ENCODE measurements around the gene TACR3.
"Not testable (repeated sequence)": the region's sequence is repeated elsewhere in the genome, so short reads cannot be mapped to it uniquely, and the experiment has no call there.

Gene TACR3

GRCh38 chr4:103719830-103720207 lies at the start of gene TACR3:
TSS of gene TACR3 (minus strand) at chr4:103719985. CDS start at chr4:103719675, 310 bp downstream.
- no peak for DNase-seq (ENCODE audit: low read depth)

- DNase-seq (ENCODE audit: low read depth), result no peak
Observed at GRCh38 chr4:103757631-103758030, 37.8 kb upstream of the TACR3 start.

GRCh38 chr4:103756741-103757140 lies 37.0 kb upstream of the TACR3 start:
- DNase-seq (ENCODE audit: low read depth), result no peak

- DNase-seq (ENCODE audit: low read depth), result no peak
Observed at GRCh38 chr4:103754844-103755243, 35.1 kb upstream of the TACR3 start.

- no peak for DNase-seq (ENCODE audit: low read depth)
Observed at GRCh38 chr4:103753868-103754653, 34.3 kb upstream of the TACR3 start.

- DNase-seq (ENCODE audit: low read depth), result not testable (repeated sequence)
Observed at GRCh38 chr4:103723150-103723549, 3.4 kb upstream of the TACR3 start.

GRCh38 chr4:103721251-103721650 lies 1.5 kb upstream of the TACR3 start:
- DNase-seq (ENCODE audit: low read depth), result no peak

GRCh38 chr4:103720661-103721060 lies 876 bp upstream of the TACR3 start:
- DNase-seq (ENCODE audit: low read depth), result no peak

GRCh38 chr4:103719105-103719829 lies 518 bp downstream of the TACR3 start:
- DNase-seq (ENCODE audit: low read depth), result no peak

- DNase-seq (ENCODE audit: low read depth), result no peak
Observed at GRCh38 chr4:103692615-103693014, 27.2 kb downstream of the TACR3 start.

- no peak for DNase-seq (ENCODE audit: low read depth)
Observed at GRCh38 chr4:103673983-103674382, 45.8 kb downstream of the TACR3 start.

- DNase-seq (ENCODE audit: low read depth), result not testable (repeated sequence)
Observed at GRCh38 chr4:103666764-103667163, 53.0 kb downstream of the TACR3 start.

- no peak for DNase-seq (ENCODE audit: low read depth)
Observed at GRCh38 chr4:103664436-103665075, 55.2 kb downstream of the TACR3 start.

GRCh38 chr4:103648541-103648940 lies 71.2 kb downstream of the TACR3 start:
- no peak for DNase-seq (ENCODE audit: low read depth)

- no peak for DNase-seq (ENCODE audit: low read depth)
Observed at GRCh38 chr4:103645991-103646390, 73.8 kb downstream of the TACR3 start.

- DNase-seq (ENCODE audit: low read depth), result no peak
Observed at GRCh38 chr4:103634236-103634635, 85.5 kb downstream of the TACR3 start.

GRCh38 chr4:103626296-103626695 lies 93.5 kb downstream of the TACR3 start:
- DNase-seq (ENCODE audit: low read depth), result no peak

GRCh38 chr4:103591841-103592240 lies 127.9 kb downstream of the TACR3 start:
- no peak for DNase-seq (ENCODE audit: low read depth)

GRCh38 chr4:103567591-103567990 lies 152.2 kb downstream of the TACR3 start:
- no peak for DNase-seq (ENCODE audit: low read depth)

GRCh38 chr4:103559178-103559577 lies 160.6 kb downstream of the TACR3 start:
- DNase-seq (ENCODE audit: low read depth), result not testable (repeated sequence)

All from EH (cell line).